Measurements from ENCODE around the gene SRPRB.

GRCh38 chr3:133781570-133781969, 24.0 kb upstream of the SRPRB start:
- TF ChIP-seq CTCF (IDR thresholded peaks at IDR 0.05; ENCODE audit: low read depth, low read length, poor library complexity, severe bottlenecking) (no peak), EZH2phosphoT487 (IDR thresholded peaks at IDR 0.05; ENCODE audit: borderline replicate concordance, low read length) (no peak)
